IMR-90 (cell line): Measurements from ENCODE around the gene IRF2. TPM values are rescaled to one million over a fixed set of nuclear protein-coding genes. Genes with fewer than 3 reads are reported as not detected.

Experiments
- ATAC-seq: fragments of 200-7000 bp; cut with Tn5 transposase; 2 replicates; pipeline ENCODE4 v1.9.1; 2020; ENCODE audit warnings: low read depth, mild to moderate bottlenecking, moderate library complexity
- BruUV-seq: library from RNA; stranded (reverse); fragments of 400-500 nt; replicated peaks from 2 replicates; lab custom pipeline; 2021; lab: Mats Ljungman, UMichigan
- CTCF ChIA-PET: fragments of 300-600 bp; formaldehyde crosslinking; extraction: SDS; loops from one replicate; lab custom pipeline; 2021; ENCODE audit warnings: antibody characterized with exemption; lab: Yijun Ruan, JAX
- POLR2A ChIA-PET: fragments of 300-600 bp; sonication (Branson Sonifier 250); formaldehyde crosslinking; loops from one replicate; lab custom pipeline; 2022; ENCODE audit warnings: antibody characterized with exemption; ENCODE audit not compliant: unreplicated experiment; lab: Charles Lee
- DNase-seq: peaks from one replicate; pipeline ENCODE4 v3.0.0; 2013
- H2AFZ ChIP-seq: replicated peaks from 2 replicates; pipeline ENCODE3; 2013; ENCODE audit warnings: low read length, mild to moderate bottlenecking; ENCODE audit not compliant: poor library complexity
- H2AK5ac ChIP-seq: 2 replicates; pipeline ENCODE4 v1.6.1; 2013; ENCODE audit warnings: low read depth, low read length, inconsistent platforms
- H2AK9ac ChIP-seq: replicated peaks from 2 replicates; pipeline ENCODE3; 2013; ENCODE audit warnings: mild to moderate bottlenecking, low read depth, low read length, moderate library complexity; ENCODE audit not compliant: poor library complexity
- H2BK120ac ChIP-seq: 2 replicates; pipeline ENCODE4 v1.6.1; 2013; ENCODE audit warnings: low read depth, low read length, inconsistent platforms
- H2BK15ac ChIP-seq: 3 replicates; pipeline ENCODE4 v1.6.1; 2013; ENCODE audit warnings: low read depth, low read length, inconsistent platforms
- H2BK20ac ChIP-seq: 2 replicates; pipeline ENCODE4 v1.6.1; 2013; ENCODE audit warnings: low read depth, mild to moderate bottlenecking, inconsistent platforms, low read length, moderate library complexity
- H2BK5ac ChIP-seq: 2 replicates; pipeline ENCODE4 v1.6.1; 2013; ENCODE audit warnings: mild to moderate bottlenecking, low read depth, low read length, inconsistent platforms; ENCODE audit not compliant: poor library complexity, severe bottlenecking
- H3K14ac ChIP-seq: replicated peaks from 2 replicates; pipeline ENCODE4 v1.6.1; 2013; ENCODE audit warnings: low read depth, low read length, inconsistent platforms
- H3K18ac ChIP-seq: 2 replicates; pipeline ENCODE4 v1.6.1; 2013; ENCODE audit warnings: low read depth, low read length, control low read depth
- H3K23ac ChIP-seq: 2 replicates; pipeline ENCODE4 v1.6.1; 2013; ENCODE audit warnings: low read depth, low read length, inconsistent platforms
- H3K27ac ChIP-seq: 2 replicates; pipeline ENCODE4 v1.5.1; 2013; ENCODE audit warnings: mild to moderate bottlenecking, control low read depth, low read length; ENCODE audit not compliant: insufficient read depth
- H3K27me3 ChIP-seq: 2 replicates; pipeline ENCODE4 v1.6.1; 2013; ENCODE audit warnings: low read length; ENCODE audit not compliant: control insufficient read depth, insufficient read depth
- H3K36me3 ChIP-seq: 2 replicates; pipeline ENCODE4 v1.6.1; 2013; ENCODE audit warnings: low read length, mixed read lengths; ENCODE audit not compliant: control insufficient read depth, insufficient read depth
- H3K4ac ChIP-seq: 2 replicates; pipeline ENCODE4 v1.6.1; 2013; ENCODE audit warnings: low read depth, low read length, inconsistent platforms
- H3K4me1 ChIP-seq: 2 replicates; pipeline ENCODE4 v1.6.1; 2013; ENCODE audit warnings: low read length, mixed read lengths; ENCODE audit not compliant: control insufficient read depth, insufficient read depth
- H3K4me2 ChIP-seq: 2 replicates; pipeline ENCODE4 v1.6.1; 2013; ENCODE audit warnings: low read depth, mild to moderate bottlenecking, control low read depth, low read length, moderate library complexity
- H3K4me3 ChIP-seq: 2 replicates; pipeline ENCODE4 v1.5.1; 2013; ENCODE audit warnings: low read depth, mild to moderate bottlenecking, control low read depth, low read length, moderate library complexity; ENCODE audit not compliant: insufficient read depth
- H3K56ac ChIP-seq: 2 replicates; pipeline ENCODE4 v1.6.1; 2013; ENCODE audit warnings: low read length, inconsistent platforms; ENCODE audit not compliant: insufficient read depth; ENCODE audit errors: extremely low read depth
- H3K79me1 ChIP-seq, 2 experiments: 2 replicates each; pipeline ENCODE4 v1.6.1; 2013; ENCODE audit warnings: low read length in 2 of 2, inconsistent platforms in 1 of 2, low read depth in 1 of 2
- H3K9ac ChIP-seq: 2 replicates; pipeline ENCODE4 v1.6.1; 2013; ENCODE audit warnings: low read depth, low read length, control low read depth
- H3K9me1 ChIP-seq: 2 replicates; pipeline ENCODE4 v1.6.1; 2013; ENCODE audit warnings: low read length, inconsistent platforms; ENCODE audit not compliant: insufficient read depth
- H3K9me3 ChIP-seq: 2 replicates; pipeline ENCODE4 v1.6.1; 2013; ENCODE audit warnings: low read length; ENCODE audit not compliant: control insufficient read depth, insufficient read depth
- H4K20me1 ChIP-seq: 2 replicates; pipeline ENCODE4 v1.6.1; 2013; ENCODE audit warnings: low read length, inconsistent platforms; ENCODE audit not compliant: insufficient read depth
- H4K5ac ChIP-seq: 2 replicates; pipeline ENCODE4 v1.6.1; 2013; ENCODE audit warnings: mild to moderate bottlenecking, low read depth, low read length, control low read depth
- H4K8ac ChIP-seq, 2 experiments: 2 replicates each; pipeline ENCODE4 v1.6.1; 2013; ENCODE audit warnings: low read depth in 2 of 2, low read length in 2 of 2, control low read depth in 1 of 2, inconsistent platforms in 1 of 2
- H4K91ac ChIP-seq: 2 replicates; pipeline ENCODE4 v1.6.1; 2013; ENCODE audit warnings: low read depth, low read length, inconsistent platforms; ENCODE audit not compliant: insufficient read depth
- BHLHE40 ChIP-seq: fragments of 150-350 bp; IDR thresholded peaks from 2 replicates; pipeline ENCODE4 v1.6.1; 2016; ENCODE audit warnings: mild to moderate bottlenecking, low read depth, low read length
- CEBPB ChIP-seq: IDR thresholded peaks from 2 replicates; pipeline ENCODE4 v1.6.1; 2012; ENCODE audit warnings: low read depth, low read length, improper control_type of control experiment
- ELK1 ChIP-seq: fragments of 150-350 bp; IDR thresholded peaks from 2 replicates; pipeline ENCODE4 v1.6.1; 2016; ENCODE audit warnings: low read depth, mild to moderate bottlenecking, low read length, moderate library complexity, borderline replicate concordance
- MXI1 ChIP-seq: IDR thresholded peaks from 2 replicates; pipeline ENCODE4 v1.6.1; 2012; ENCODE audit warnings: low read depth, mild to moderate bottlenecking, low read length, moderate library complexity, borderline replicate concordance
- NFE2L2 ChIP-seq: fragments of 150-350 bp; IDR thresholded peaks from 2 replicates; pipeline ENCODE4 v1.6.1; 2016; ENCODE audit warnings: low read depth, mild to moderate bottlenecking, low read length
- RFX5 ChIP-seq: IDR thresholded peaks from 2 replicates; pipeline ENCODE4 v1.8.0; 2012; ENCODE audit warnings: low read depth, mild to moderate bottlenecking, low read length, moderate library complexity
- WGBS, 2 experiments: methylation state at CpG; one replicate each; pipeline versions ENCODE4 v1.1.5 to v1.1.7; 2013; ENCODE audit warnings: missing lambda C conversion rate in 2 of 2; ENCODE audit not compliant: insufficient read length in 1 of 2; ENCODE audit errors: extremely low coverage in 2 of 2; 5-methylcytosine and 5-hydroxymethylcytosine counted together
- dilution Hi-C: fragments of 300-500 bp; cut with HindIII; formaldehyde crosslinking; loops from one replicate; pipeline ENCODE4 v1.14.3; 2018; ENCODE audit warnings: low sequenced_read_pairs; ENCODE audit not compliant: unreplicated experiment
- in situ Hi-C: fragments of 300-500 bp; cut with MboI; formaldehyde crosslinking; loops from 3 replicates; pipeline ENCODE4 v1.14.3; 2019; ENCODE audit warnings: low sequenced_read_pairs, inconsistent platforms, mixed read lengths
- intact Hi-C: fragments of 100-400 bp; cut with micrococcal nuclease; formaldehyde crosslinking; loops from 2 replicates; pipeline ENCODE4 v1.10.0; 2022
- polyA plus RNA-seq, 3 experiments: library from polyadenylated mRNA; depleted of rRNA; stranded (reverse); fragments of >200 nt; gene quantifications; 2 replicates each; pipeline ENCODE4 v1.2.3, GENCODE V29; 2012; ENCODE audit warnings: low replicate concordance in 1 of 3
- total RNA-seq: library from RNA; depleted of rRNA; stranded (reverse); fragments of >200 nt; gene quantifications from 2 replicates; pipeline ENCODE4 v1.2.3, GENCODE V29; 2012
- TF ChIP-seq, protein P1 (sequence below): conservative IDR thresholded peaks from 2 replicates; pipeline ENCODE4 v1.5.1; 2012; ENCODE audit warnings: mild to moderate bottlenecking, low read depth, low read length, improper control_type of control experiment

IRF2 gene
- total and polyA plus RNA-seq, 2 of the 4 experiments (the other 2 are of a cell fraction), result 16.5 to 21.9 TPM

- peak overlapping the region; percentile 10 to 11; a peak in 1 of 4 replicates for H4K8ac ChIP-seq
- no peaks in the 10 kb centered on the region for H3K9me3 ChIP-seq
- in situ Hi-C loops, result no loop called here
- H4K5ac ChIP-seq, result no peak overlapping the region
- no peak overlapping the region for H3K18ac ChIP-seq
- no peak overlapping the region for H3K9ac ChIP-seq
- H2BK20ac ChIP-seq, result peak overlapping the region; percentile 52
- no peak overlapping the region for H3K4me3 ChIP-seq
- WGBS, 2 experiments, result 52% methylated on average over 10 of the region's 20 CpGs; no CpG with 5 or more reads in 1 of the 2 experiments
- DNase-seq, result peak; percentile 90
- intact Hi-C loops, result no loop called here
- H3K4ac ChIP-seq, result peak overlapping the region; percentile 15
- peaks cover 28% of the 10 kb centered on the region for H3K9me1 ChIP-seq
- H4K91ac ChIP-seq, result peak overlapping the region; percentile 2; the same call in 1 of the 2 replicates
- peaks cover 24% of the 10 kb centered on the region for H3K4me1 ChIP-seq
- TF ChIP-seq, protein P1, sequence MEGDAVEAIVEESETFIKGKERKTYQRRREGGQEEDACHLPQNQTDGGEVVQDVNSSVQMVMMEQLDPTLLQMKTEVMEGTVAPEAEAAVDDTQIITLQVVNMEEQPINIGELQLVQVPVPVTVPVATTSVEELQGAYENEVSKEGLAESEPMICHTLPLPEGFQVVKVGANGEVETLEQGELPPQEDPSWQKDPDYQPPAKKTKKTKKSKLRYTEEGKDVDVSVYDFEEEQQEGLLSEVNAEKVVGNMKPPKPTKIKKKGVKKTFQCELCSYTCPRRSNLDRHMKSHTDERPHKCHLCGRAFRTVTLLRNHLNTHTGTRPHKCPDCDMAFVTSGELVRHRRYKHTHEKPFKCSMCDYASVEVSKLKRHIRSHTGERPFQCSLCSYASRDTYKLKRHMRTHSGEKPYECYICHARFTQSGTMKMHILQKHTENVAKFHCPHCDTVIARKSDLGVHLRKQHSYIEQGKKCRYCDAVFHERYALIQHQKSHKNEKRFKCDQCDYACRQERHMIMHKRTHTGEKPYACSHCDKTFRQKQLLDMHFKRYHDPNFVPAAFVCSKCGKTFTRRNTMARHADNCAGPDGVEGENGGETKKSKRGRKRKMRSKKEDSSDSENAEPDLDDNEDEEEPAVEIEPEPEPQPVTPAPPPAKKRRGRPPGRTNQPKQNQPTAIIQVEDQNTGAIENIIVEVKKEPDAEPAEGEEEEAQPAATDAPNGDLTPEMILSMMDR, result no peak
- no peak for TF ChIP-seq MXI1
- peak; percentile 36; the same call in 1 of the 2 replicates for TF ChIP-seq BHLHE40
- TF ChIP-seq ELK1, result no peak
- no peak for TF ChIP-seq CEBPB
- no peak for TF ChIP-seq NFE2L2
- no peak for TF ChIP-seq RFX5
- H4K20me1 ChIP-seq, result peaks cover 33% of the 10 kb centered on the region
- H3K14ac ChIP-seq, result peak overlapping the region; percentile 55; the same call in 1 of the 2 replicates
- H2BK5ac ChIP-seq, result no peak overlapping the region
- no peaks in the 10 kb centered on the region for H3K27me3 ChIP-seq
- H2AK5ac ChIP-seq, result peak overlapping the region; percentile 38
- peak overlapping the region; percentile 30; the same call in 1 of the 2 replicates for H3K4me2 ChIP-seq
- H3K36me3 ChIP-seq, result no peaks in the 10 kb centered on the region
- peak overlapping the region; percentile 37; the same call in 1 of the 2 replicates for H2BK120ac ChIP-seq
- peaks cover 55 to 82% of the 10 kb centered on the region in 2 experiments for H3K79me1 ChIP-seq
- peak; percentile 73 for ATAC-seq
- H3K27ac ChIP-seq, result peak overlapping the region; percentile 25
- peak overlapping the region; percentile 12 for H2AK9ac ChIP-seq
- ChIA-PET POLR2A (no interaction called here), CTCF (no interaction called here)
- peak overlapping the region; percentile 29 for H3K23ac ChIP-seq
- no peak overlapping the region for H3K56ac ChIP-seq
- H2BK15ac ChIP-seq, result no peak overlapping the region
- no TSS peak for BruUV-seq
- dilution Hi-C loops, result no loop called here
- peak overlapping the region; percentile 40 for H2AFZ ChIP-seq
These were observed 34.3 kb downstream of the IRF2 start for GRCh38 chr4:184439856-184440594.
